Measurements from ENCODE around the gene TMEM223.
"Not testable (repeated sequence)": the region's sequence is repeated elsewhere in the genome, so short reads cannot be mapped to it uniquely, and the experiment has no call there.

Gene TMEM223

GRCh38 chr11:62753736-62754603, 37.8 kb downstream of the TMEM223 start, which contains the start of gene ZBTB3:
Gene ZBTB3 (minus strand): TSS chr11:62754160. CDS start chr11:62753664, 496 bp downstream.
- peak; percentile 94 to 97 (median 94) for DNase-seq (ENCODE audit: low read depth in 4 of 4, low spot score in 1 of 4)

DNA sequence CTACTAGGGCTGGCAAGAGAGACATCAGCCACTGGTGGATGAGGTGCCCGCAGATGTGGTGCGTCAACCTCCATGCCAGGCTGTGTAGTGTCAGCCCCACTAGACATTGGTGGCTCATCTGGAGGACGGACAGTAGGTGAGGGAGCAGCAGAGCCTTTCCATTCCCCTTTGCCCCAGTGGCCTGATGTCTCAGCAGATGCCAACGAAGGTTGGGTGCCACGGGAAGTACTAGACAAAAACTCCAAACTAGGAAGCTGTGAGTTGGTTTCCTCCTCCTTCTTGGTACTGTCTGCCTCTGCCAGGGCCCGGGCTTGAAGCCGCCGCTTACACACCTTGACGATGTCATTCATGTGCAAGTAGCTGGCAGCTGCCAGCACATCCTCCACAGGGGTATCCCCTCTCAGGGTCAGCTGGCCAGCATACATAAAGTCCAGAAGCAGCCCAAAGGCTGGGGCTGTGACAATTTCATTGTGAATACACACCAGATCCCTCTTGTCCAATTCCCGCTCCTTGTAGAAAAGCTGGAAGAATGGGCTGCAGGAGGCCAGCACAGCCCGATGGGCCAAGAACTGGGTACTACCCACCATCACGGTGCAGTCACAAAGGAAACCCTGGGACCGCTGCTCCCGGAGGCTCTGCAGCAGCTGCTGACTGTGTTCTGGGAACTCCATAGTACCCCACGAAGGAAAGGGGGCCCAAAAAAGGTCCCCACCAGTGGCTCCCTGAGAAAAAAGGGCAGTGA, 38.6 kb downstream of the TMEM223 start:
- no peak for DNase-seq (ENCODE audit: low read depth in 4 of 4, low spot score in 1 of 4)

GRCh38 chr11:62752177-62752785, 39.5 kb downstream of the TMEM223 start:
- DNase-seq (ENCODE audit: low read depth in 4 of 4, low spot score in 1 of 4) = no peak

DNA sequence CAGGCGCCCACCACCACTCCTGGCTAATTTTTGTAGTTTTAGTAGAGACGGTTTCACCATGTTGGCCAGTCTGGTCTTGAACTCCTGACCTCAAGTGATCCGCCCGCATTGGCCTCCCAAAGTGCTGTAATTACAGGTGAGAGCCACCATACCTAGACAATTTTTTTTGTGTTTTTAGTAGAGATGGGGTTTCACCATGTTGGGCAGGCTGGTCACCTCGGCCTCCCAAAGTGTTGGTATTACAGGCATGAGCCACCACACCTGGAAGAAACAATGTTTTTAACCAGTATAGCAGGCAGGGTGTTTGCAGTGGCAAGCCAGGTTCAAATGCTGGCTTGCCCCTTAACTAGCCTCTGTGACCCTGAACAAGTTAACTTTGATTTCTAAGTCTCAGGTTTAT, 41.9 kb downstream of the TMEM223 start:
- not testable (repeated sequence) for DNase-seq (ENCODE audit: low read depth in 4 of 4, low spot score in 1 of 4)

- no peak for DNase-seq (ENCODE audit: low read depth in 4 of 4, low spot score in 1 of 4)
Observed at GRCh38 chr11:62747475-62748160, 44.2 kb downstream of the TMEM223 start.
